Keratinocyte (primary cell): ENCODE data around the gene ANKHD1. TPM values are rescaled to one million over a fixed set of nuclear protein-coding genes. Genes with fewer than 3 reads are reported as not detected.

Source experiments
- DNase-seq: peaks from one replicate; pipeline ENCODE4 v3.0.0-alpha.2; 2011; ENCODE audit warnings: low read depth, missing footprints, low spot score
- FAIRE-seq: peaks from 2 replicates; lab custom pipeline; 2011; peaks lifted over from hg19 to GRCh38; lab: Jason Lieb, UNC
- H2AFZ ChIP-seq: 2 replicates; pipeline ENCODE4 v1.6.0; 2012; ENCODE audit warnings: low read length, control low read depth, inconsistent platforms; ENCODE audit not compliant: control insufficient read depth
- H3K27ac ChIP-seq: 2 replicates; pipeline ENCODE4 v1.5.1; 2011; ENCODE audit warnings: low read length; ENCODE audit not compliant: control insufficient read depth, insufficient read depth
- H3K27me3 ChIP-seq: 3 replicates; pipeline ENCODE4 v1.6.0; 2011; ENCODE audit warnings: low read length; ENCODE audit not compliant: control insufficient read depth, insufficient read depth; ENCODE audit errors: extremely low read depth
- H3K36me3 ChIP-seq, 2 experiments: 2 replicates in 1 of 2; 3 replicates in 1 of 2; pipeline ENCODE4 v1.5.1; 2011; ENCODE audit warnings: low read length in 2 of 2, mild to moderate bottlenecking in 1 of 2; ENCODE audit not compliant: control insufficient read depth in 2 of 2, insufficient read depth in 2 of 2; ENCODE audit errors: extremely low read depth in 1 of 2
- H3K4me1 ChIP-seq: 3 replicates; pipeline ENCODE4 v1.5.1; 2011; ENCODE audit warnings: low read length; ENCODE audit not compliant: control insufficient read depth, insufficient read depth; ENCODE audit errors: extremely low read depth
- H3K4me2 ChIP-seq: 3 replicates; pipeline ENCODE4 v1.6.0; 2011; ENCODE audit warnings: low read depth, low read length; ENCODE audit not compliant: control insufficient read depth, insufficient read depth; ENCODE audit errors: extremely low read depth
- H3K4me3 ChIP-seq, 3 experiments: fragments of 200-600 bp in 1 of 3; sonication (generic) in 1 of 3; 2 replicates in 2 of 3; 3 replicates in 1 of 3; pipeline ENCODE4 v1.5.1; 2011 to 2016; ENCODE audit warnings: low read length in 3 of 3, mild to moderate bottlenecking in 3 of 3, control low read depth in 2 of 3, inconsistent platforms in 1 of 3, low read depth in 1 of 3, mixed read lengths in 1 of 3, mixed run types in 1 of 3, moderate library complexity in 1 of 3; ENCODE audit not compliant: control insufficient read depth in 2 of 3, insufficient read depth in 2 of 3; ENCODE audit errors: extremely low read depth in 1 of 3
- H3K79me2 ChIP-seq: 2 replicates; pipeline ENCODE4 v1.6.0; 2012; ENCODE audit warnings: low read length; ENCODE audit not compliant: control insufficient read depth, insufficient read depth
- H3K9ac ChIP-seq: 3 replicates; pipeline ENCODE4 v1.6.0; 2011; ENCODE audit warnings: low read length; ENCODE audit not compliant: control insufficient read depth, insufficient read depth; ENCODE audit errors: extremely low read depth
- H3K9me1 ChIP-seq: 3 replicates; pipeline ENCODE4 v1.6.0; 2011; ENCODE audit warnings: low read length; ENCODE audit not compliant: control insufficient read depth, insufficient read depth; ENCODE audit errors: extremely low read depth
- H3K9me3 ChIP-seq: 2 replicates; pipeline ENCODE4 v1.5.1; 2012; ENCODE audit warnings: low read depth, low read length; ENCODE audit not compliant: control insufficient read depth
- H4K20me1 ChIP-seq: 3 replicates; pipeline ENCODE4 v1.6.0; 2011; ENCODE audit warnings: low read length; ENCODE audit not compliant: control insufficient read depth, insufficient read depth; ENCODE audit errors: extremely low read depth
- EZH2 ChIP-seq: IDR thresholded peaks from one replicate; pipeline ENCODE4 v1.6.1; 2012; ENCODE audit warnings: inconsistent platforms, mild to moderate bottlenecking, low read length, moderate library complexity
- dilution Hi-C: fragments of 300-500 bp; cut with MboI; formaldehyde crosslinking; loops from one replicate; pipeline ENCODE4 v1.7.0; 2020; ENCODE audit warnings: low sequenced_read_pairs; ENCODE audit not compliant: extremely low pct_ligation_motif_present
- polyA plus RNA-seq, 5 experiments: library from polyadenylated mRNA; depleted of rRNA in 3 of 5; stranded (reverse) in 3 of 5; stranded (forward) in 1 of 5; unstranded in 1 of 5; fragments of >200 nt; gene quantifications; 1 replicate in 1 of 5; 2 replicates in 3 of 5; 3 replicates in 1 of 5; pipeline versions ENCODE4 v1.2.1 to v1.2.3, GENCODE V29; 2011 to 2012; ENCODE audit warnings: missing spikeins in 2 of 5, low read depth in 1 of 5, low replicate concordance in 1 of 5
- TF ChIP-seq, protein P1 (sequence below), 3 experiments: IDR thresholded peaks in 1 of 3; conservative IDR thresholded peaks in 1 of 3; optimal IDR thresholded peaks in 1 of 3; 2 replicates in 2 of 3; 3 replicates in 1 of 3; pipeline versions ENCODE3 to v1.5.1; 2011; ENCODE audit warnings: low read length in 3 of 3, mild to moderate bottlenecking in 3 of 3, moderate library complexity in 2 of 3, control low read depth in 1 of 3, inconsistent platforms in 1 of 3; ENCODE audit not compliant: insufficient read depth in 2 of 3; ENCODE audit errors: extremely low read depth in 1 of 3

Gene ANKHD1
- polyA plus RNA-seq, 1 donor (not counting 4 experiments of a cell fraction or from before 2014, with no cell fraction given) = 65.9 TPM

- FAIRE-seq (no peak), DNase-seq (no peak)
- TF ChIP-seq, protein P1, sequence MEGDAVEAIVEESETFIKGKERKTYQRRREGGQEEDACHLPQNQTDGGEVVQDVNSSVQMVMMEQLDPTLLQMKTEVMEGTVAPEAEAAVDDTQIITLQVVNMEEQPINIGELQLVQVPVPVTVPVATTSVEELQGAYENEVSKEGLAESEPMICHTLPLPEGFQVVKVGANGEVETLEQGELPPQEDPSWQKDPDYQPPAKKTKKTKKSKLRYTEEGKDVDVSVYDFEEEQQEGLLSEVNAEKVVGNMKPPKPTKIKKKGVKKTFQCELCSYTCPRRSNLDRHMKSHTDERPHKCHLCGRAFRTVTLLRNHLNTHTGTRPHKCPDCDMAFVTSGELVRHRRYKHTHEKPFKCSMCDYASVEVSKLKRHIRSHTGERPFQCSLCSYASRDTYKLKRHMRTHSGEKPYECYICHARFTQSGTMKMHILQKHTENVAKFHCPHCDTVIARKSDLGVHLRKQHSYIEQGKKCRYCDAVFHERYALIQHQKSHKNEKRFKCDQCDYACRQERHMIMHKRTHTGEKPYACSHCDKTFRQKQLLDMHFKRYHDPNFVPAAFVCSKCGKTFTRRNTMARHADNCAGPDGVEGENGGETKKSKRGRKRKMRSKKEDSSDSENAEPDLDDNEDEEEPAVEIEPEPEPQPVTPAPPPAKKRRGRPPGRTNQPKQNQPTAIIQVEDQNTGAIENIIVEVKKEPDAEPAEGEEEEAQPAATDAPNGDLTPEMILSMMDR (optimal IDR thresholded peaks at IDR 0.05 in 1 of 3, IDR thresholded peaks at IDR 0.05 in 1 of 3, conservative IDR thresholded peaks at IDR 0.05 in 1 of 3; ENCODE audit: extremely low read depth in 1 of 3, insufficient read depth in 2 of 3, low read length in 3 of 3) = no peak
- no peak for TF ChIP-seq EZH2
- Histone ChIP-seq H3K36me3 (peaks cover 22 to 24% of the 10 kb centered on the region in 2 experiments), H2AFZ (no peak overlapping the region), H4K20me1 (no peaks in the 10 kb centered on the region), H3K9ac (no peak overlapping the region), H3K27ac (no peak overlapping the region), H3K4me1 (peaks cover 29% of the 10 kb centered on the region), H3K9me3 (no peaks in the 10 kb centered on the region), H3K4me3 (no peak overlapping the region), H3K27me3 (no peaks in the 10 kb centered on the region), H3K9me1 (peaks cover 3% of the 10 kb centered on the region), H3K4me2 (no peak overlapping the region), H3K79me2 (peaks cover 28% of the 10 kb centered on the region)
- dilution Hi-C loops = no loop called here
Measured at GRCh38 chr5:140550147-140551079, 148.8 kb downstream of the ANKHD1 start.

DNA sequence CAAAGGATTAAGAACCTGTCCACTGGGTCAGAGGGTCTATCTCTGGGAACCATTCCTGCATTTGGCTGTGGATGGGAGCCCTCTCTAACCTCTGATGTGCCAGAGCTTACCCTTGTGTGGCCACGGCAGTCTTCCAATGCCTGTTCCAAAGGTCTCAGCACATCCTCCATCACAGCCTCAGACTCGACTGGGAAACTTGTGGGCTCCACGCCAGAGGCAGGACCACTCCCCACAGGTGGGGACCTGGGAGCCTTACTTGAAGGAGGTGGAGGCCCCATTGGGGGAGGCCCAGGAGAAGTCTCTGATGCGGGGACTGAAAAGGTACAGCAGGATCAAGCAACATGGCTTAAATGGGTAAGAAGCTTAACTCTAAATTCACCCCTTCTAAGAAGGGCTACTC lies 150.2 kb downstream of the ANKHD1 start:
- Histone ChIP-seq H3K9me3 (no peaks in the 10 kb centered on the region), H4K20me1 (no peaks in the 10 kb centered on the region), H2AFZ (no peak overlapping the region), H3K4me3 (no peak overlapping the region), H3K27me3 (no peaks in the 10 kb centered on the region), H3K79me2 (peaks cover 43% of the 10 kb centered on the region), H3K36me3 (peaks cover 22 to 24% of the 10 kb centered on the region in 2 experiments), H3K4me2 (no peak overlapping the region), H3K9ac (no peak overlapping the region), H3K27ac (no peak overlapping the region), H3K4me1 (peaks cover 37% of the 10 kb centered on the region), H3K9me1 (peaks cover 3% of the 10 kb centered on the region)
- FAIRE-seq = no peak
- DNase-seq = no peak
- dilution Hi-C loops = no loop called here
- no peak for TF ChIP-seq EZH2
- TF ChIP-seq, protein P1 (optimal IDR thresholded peaks at IDR 0.05 in 1 of 3, IDR thresholded peaks at IDR 0.05 in 1 of 3, conservative IDR thresholded peaks at IDR 0.05 in 1 of 3; ENCODE audit: extremely low read depth in 1 of 3, insufficient read depth in 2 of 3, low read length in 3 of 3) = no peak
